ENCODE data around the gene KTN1. TPM values are rescaled to one million over a fixed set of nuclear protein-coding genes. Genes with fewer than 3 reads are reported as not detected.

Gene KTN1
- total and polyA plus RNA-seq, 2 experiments from 2014 or later = 150 to 164 TPM

DNA sequence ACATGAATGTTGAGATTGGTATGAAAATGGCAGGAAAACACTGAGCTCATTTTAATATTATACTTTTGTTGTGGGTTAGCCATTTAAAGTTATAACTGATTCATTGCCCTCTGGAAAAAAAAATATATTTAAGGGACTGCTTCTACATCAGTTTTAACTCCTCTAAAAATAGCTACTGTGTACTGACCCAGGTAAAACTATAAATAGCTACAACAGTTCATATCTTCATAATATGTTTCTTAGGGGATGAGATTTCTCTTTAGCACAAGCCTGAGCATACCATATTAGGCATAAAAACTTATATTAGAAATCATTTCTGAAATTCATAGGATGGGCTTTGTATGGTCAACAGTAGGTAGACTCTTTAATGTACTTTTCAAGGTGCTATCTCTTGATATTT, 81.0 kb downstream of the KTN1 start:
- Histone ChIP-seq H4K20me1 (ENCODE audit: insufficient read depth, poor library complexity, severe bottlenecking) (no peaks in the 10 kb centered on the region), H3K27me3 (no peaks in the 10 kb centered on the region), H3K36me3 (replicated peaks; ENCODE audit: insufficient read depth, low read depth) (no peaks in the 10 kb centered on the region), H3K4me1 (ENCODE audit: insufficient read depth) (no peaks in the 10 kb centered on the region), H3K9me2 (replicated peaks; ENCODE audit: insufficient read depth) (no peaks in the 10 kb centered on the region), H3K79me2 (no peaks in the 10 kb centered on the region), H2AFZ (no peak overlapping the region), H3K27ac (no peak overlapping the region), H3K4me2 (no peak overlapping the region), H3K4me3 (no peak overlapping the region), H3K9me3 (ENCODE audit: low read depth) (no peaks in the 10 kb centered on the region)
- DNase-seq (ENCODE audit: low spot score) = no peak
- TF ChIP-seq EZH2 (IDR thresholded peaks at IDR 0.05; ENCODE audit: borderline replicate concordance) (no peak), EZH2phosphoT487 (IDR thresholded peaks at IDR 0.05; ENCODE audit: low read depth, severe bottlenecking, unreplicated experiment) (no peak), CTCF (IDR thresholded peaks at IDR 0.05; ENCODE audit: poor library complexity) (no peak)

DNA sequence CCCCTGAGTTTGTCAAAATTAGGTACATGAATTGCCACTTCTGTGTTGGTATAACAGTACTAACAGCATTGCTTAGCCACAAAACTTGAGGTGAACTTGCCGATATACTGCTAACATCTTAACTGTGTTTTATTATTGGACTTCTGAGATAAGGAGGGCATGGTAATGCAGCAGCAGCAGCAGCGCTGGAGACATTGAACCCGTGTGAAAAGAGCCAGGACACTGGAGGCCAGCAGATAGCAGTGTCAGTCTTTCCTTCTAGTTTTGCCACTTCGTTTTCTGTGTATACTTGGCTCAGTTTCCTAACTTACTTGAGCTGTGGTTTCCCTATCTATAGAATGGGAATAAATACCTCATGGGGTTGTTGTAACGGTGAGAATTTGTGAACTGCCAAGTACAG, 82.7 kb downstream of the KTN1 start:
- Histone ChIP-seq H3K36me3 (replicated peaks; ENCODE audit: insufficient read depth, low read depth) (no peaks in the 10 kb centered on the region), H3K79me2 (no peaks in the 10 kb centered on the region), H3K27ac (no peak overlapping the region), H2AFZ (no peak overlapping the region), H3K4me1 (ENCODE audit: insufficient read depth) (no peaks in the 10 kb centered on the region), H3K9me3 (ENCODE audit: low read depth) (no peaks in the 10 kb centered on the region), H4K20me1 (ENCODE audit: insufficient read depth, poor library complexity, severe bottlenecking) (no peaks in the 10 kb centered on the region), H3K27me3 (no peaks in the 10 kb centered on the region), H3K4me3 (no peak overlapping the region), H3K9me2 (replicated peaks; ENCODE audit: insufficient read depth) (no peaks in the 10 kb centered on the region), H3K4me2 (no peak overlapping the region)
- 61% methylated on average over 5 of the region's 5 CpGs for WGBS (ENCODE audit: low lambda C conversion rate, missing lambda C conversion rate)
- DNase-seq (ENCODE audit: low spot score) = peak; percentile 19
- TF ChIP-seq CTCF (IDR thresholded peaks at IDR 0.05; ENCODE audit: poor library complexity) (peak; percentile 15), EZH2phosphoT487 (IDR thresholded peaks at IDR 0.05; ENCODE audit: low read depth, severe bottlenecking, unreplicated experiment) (no peak)

GRCh38 chr14:55665067-55665675, 85.2 kb downstream of the KTN1 start:
- Histone ChIP-seq H3K36me3 (replicated peaks; ENCODE audit: insufficient read depth, low read depth) (no peaks in the 10 kb centered on the region), H2AFZ (no peak overlapping the region), H3K9me2 (replicated peaks; ENCODE audit: insufficient read depth) (no peaks in the 10 kb centered on the region), H3K4me2 (no peak overlapping the region), H4K20me1 (ENCODE audit: insufficient read depth, poor library complexity, severe bottlenecking) (no peaks in the 10 kb centered on the region), H3K9me3 (ENCODE audit: low read depth) (no peaks in the 10 kb centered on the region), H3K4me1 (ENCODE audit: insufficient read depth) (no peaks in the 10 kb centered on the region), H3K79me2 (no peaks in the 10 kb centered on the region), H3K27me3 (no peaks in the 10 kb centered on the region), H3K27ac (no peak overlapping the region), H3K4me3 (no peak overlapping the region)
- 92% methylated on average over 4 of the region's 4 CpGs for WGBS (ENCODE audit: low lambda C conversion rate, missing lambda C conversion rate)
- DNase-seq (ENCODE audit: low spot score) = no peak
- TF ChIP-seq EZH2 (IDR thresholded peaks at IDR 0.05; ENCODE audit: borderline replicate concordance) (no peak), CTCF (IDR thresholded peaks at IDR 0.05; ENCODE audit: poor library complexity) (no peak), EZH2phosphoT487 (IDR thresholded peaks at IDR 0.05; ENCODE audit: low read depth, severe bottlenecking, unreplicated experiment) (no peak)

DNA sequence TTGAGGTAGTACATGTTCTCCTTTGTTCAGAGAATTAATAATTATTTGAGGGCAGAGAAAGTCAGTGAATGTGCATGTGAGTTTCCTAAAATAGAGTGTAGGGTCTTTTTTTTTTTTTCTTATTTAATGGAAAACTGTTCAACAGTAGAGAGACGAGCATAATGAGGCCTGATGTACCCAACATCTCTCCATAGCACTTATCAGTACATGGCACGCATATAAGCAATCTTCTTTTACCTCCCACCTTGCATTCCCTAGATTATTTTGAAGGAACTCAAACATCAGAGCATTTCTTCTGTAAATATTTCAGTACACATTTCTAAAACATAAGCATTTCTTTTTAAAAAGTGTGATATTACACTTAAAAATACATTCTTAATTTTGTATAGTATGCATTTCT, 87.8 kb downstream of the KTN1 start:
- no peaks in the 10 kb centered on the region for H3K27me3 ChIP-seq
- no peak for DNase-seq (ENCODE audit: low spot score)
- H3K9me3 ChIP-seq (ENCODE audit: low read depth) = no peaks in the 10 kb centered on the region
- no peak overlapping the region for H3K27ac ChIP-seq
- no peak overlapping the region for H2AFZ ChIP-seq
- H3K4me2 ChIP-seq = no peak overlapping the region
- H3K4me1 ChIP-seq (ENCODE audit: insufficient read depth) = no peaks in the 10 kb centered on the region
- no peaks in the 10 kb centered on the region for H4K20me1 ChIP-seq (ENCODE audit: insufficient read depth, poor library complexity, severe bottlenecking)
- H3K9me2 ChIP-seq (replicated peaks; ENCODE audit: insufficient read depth) = no peaks in the 10 kb centered on the region
- WGBS (ENCODE audit: low lambda C conversion rate, missing lambda C conversion rate) = 90% methylated on average over 2 of the region's 2 CpGs
- TF ChIP-seq EZH2phosphoT487 (IDR thresholded peaks at IDR 0.05; ENCODE audit: low read depth, severe bottlenecking, unreplicated experiment) = no peak
- TF ChIP-seq EZH2 (IDR thresholded peaks at IDR 0.05; ENCODE audit: borderline replicate concordance) = no peak
- no peak for TF ChIP-seq CTCF (IDR thresholded peaks at IDR 0.05; ENCODE audit: poor library complexity)
- H3K79me2 ChIP-seq = no peaks in the 10 kb centered on the region
- no peaks in the 10 kb centered on the region for H3K36me3 ChIP-seq (replicated peaks; ENCODE audit: insufficient read depth, low read depth)
- H3K4me3 ChIP-seq = no peak overlapping the region

Data from hepatocyte (in vitro differentiated cells).